GM19238 (cell line): ENCODE results near the gene CABCOCO1.

Source experiments
- DNase-seq: peaks from one replicate; pipeline ENCODE4 v3.0.0; 2011; ENCODE audit warnings: low spot score; ENCODE audit not compliant: insufficient read length

Gene CABCOCO1

GRCh38 chr10:61812920-61813319, 150.2 kb downstream of the CABCOCO1 start:
- DNase-seq: no peak

GRCh38 chr10:61814160-61814559, 151.4 kb downstream of the CABCOCO1 start:
- DNase-seq: no peak

DNA sequence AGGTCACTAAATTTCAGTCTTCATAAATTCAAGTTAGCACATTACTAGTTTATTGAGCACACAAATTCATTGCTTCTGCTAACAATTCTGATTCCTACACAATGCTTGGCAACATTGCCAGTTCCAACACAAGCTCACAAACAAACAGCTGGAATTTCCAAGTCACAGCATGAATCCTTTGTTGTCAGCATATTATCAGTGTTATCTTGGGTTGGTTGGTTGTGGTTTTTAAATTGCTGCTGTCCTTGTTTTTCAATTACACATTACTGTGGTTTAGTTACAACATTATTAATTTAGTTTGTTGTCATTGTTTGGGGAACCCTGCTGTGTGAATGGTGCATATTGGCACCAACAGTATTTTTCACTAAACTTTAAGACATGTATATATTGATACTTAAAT, 152.8 kb downstream of the CABCOCO1 start:
- DNase-seq: no peak
